Fibroblast of the aortic adventitia (primary cell): ENCODE data around the gene SGK1. TPM values are rescaled to one million over a fixed set of nuclear protein-coding genes. Genes with fewer than 3 reads are reported as not detected.
"Not testable (repeated sequence)": the region's sequence is repeated elsewhere in the genome, so short reads cannot be mapped to it uniquely, and the experiment has no call there.

Experiments used
- DNase-seq: peaks from one replicate; pipeline ENCODE4 v3.0.0-alpha.2; 2010; ENCODE audit warnings: low read depth
- H3K4me3 ChIP-seq: 2 replicates; pipeline ENCODE4 v1.5.1; 2011; ENCODE audit warnings: low read depth, mild to moderate bottlenecking, control low read depth, low read length, moderate library complexity
- total RNA-seq: library from RNA; depleted of rRNA; stranded (reverse); fragments of >200 nt; gene quantifications from 2 replicates; pipeline ENCODE4 v1.2.3, GENCODE V29; 2012; ENCODE audit warnings: low replicate concordance
- TF ChIP-seq, protein P1 (sequence below): IDR thresholded peaks from 2 replicates; pipeline ENCODE4 v1.5.1; 2011; ENCODE audit warnings: mild to moderate bottlenecking, low read length, control low read depth, inconsistent platforms; ENCODE audit not compliant: insufficient read depth

Gene SGK1
- total RNA-seq, 1 donor: 63.2 TPM

GRCh38 chr6:134261766-134262165 lies 56.1 kb downstream of the SGK1 start:
- H3K4me3 ChIP-seq: no peak overlapping the region
- DNase-seq: no peak
- TF ChIP-seq, protein P1, sequence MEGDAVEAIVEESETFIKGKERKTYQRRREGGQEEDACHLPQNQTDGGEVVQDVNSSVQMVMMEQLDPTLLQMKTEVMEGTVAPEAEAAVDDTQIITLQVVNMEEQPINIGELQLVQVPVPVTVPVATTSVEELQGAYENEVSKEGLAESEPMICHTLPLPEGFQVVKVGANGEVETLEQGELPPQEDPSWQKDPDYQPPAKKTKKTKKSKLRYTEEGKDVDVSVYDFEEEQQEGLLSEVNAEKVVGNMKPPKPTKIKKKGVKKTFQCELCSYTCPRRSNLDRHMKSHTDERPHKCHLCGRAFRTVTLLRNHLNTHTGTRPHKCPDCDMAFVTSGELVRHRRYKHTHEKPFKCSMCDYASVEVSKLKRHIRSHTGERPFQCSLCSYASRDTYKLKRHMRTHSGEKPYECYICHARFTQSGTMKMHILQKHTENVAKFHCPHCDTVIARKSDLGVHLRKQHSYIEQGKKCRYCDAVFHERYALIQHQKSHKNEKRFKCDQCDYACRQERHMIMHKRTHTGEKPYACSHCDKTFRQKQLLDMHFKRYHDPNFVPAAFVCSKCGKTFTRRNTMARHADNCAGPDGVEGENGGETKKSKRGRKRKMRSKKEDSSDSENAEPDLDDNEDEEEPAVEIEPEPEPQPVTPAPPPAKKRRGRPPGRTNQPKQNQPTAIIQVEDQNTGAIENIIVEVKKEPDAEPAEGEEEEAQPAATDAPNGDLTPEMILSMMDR: no peak

GRCh38 chr6:134258849-134259306 lies 59.0 kb downstream of the SGK1 start:
- DNase-seq: no peak
- TF ChIP-seq, protein P1: no peak
- H3K4me3 ChIP-seq: no peak overlapping the region

DNA sequence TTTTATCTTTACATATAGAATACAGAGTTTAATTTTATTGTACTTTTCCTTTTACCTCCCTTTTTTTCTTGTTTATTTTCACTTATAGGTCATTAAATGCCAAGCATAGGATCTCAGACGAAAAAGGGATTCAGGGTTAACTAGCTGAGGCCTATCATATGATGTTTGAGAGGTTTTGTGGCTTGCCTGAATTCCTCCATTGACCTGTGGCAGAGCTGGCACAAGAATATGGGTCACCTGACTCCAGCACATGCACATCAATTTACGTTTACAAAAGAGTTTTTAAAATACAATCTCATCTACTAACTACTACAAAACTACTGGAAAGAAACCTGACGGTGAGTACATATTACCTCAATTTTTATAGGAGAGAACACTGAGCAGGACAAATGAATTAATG lies 60.4 kb downstream of the SGK1 start:
- no peak overlapping the region for H3K4me3 ChIP-seq
- no peak for DNase-seq
- TF ChIP-seq, protein P1: no peak

DNA sequence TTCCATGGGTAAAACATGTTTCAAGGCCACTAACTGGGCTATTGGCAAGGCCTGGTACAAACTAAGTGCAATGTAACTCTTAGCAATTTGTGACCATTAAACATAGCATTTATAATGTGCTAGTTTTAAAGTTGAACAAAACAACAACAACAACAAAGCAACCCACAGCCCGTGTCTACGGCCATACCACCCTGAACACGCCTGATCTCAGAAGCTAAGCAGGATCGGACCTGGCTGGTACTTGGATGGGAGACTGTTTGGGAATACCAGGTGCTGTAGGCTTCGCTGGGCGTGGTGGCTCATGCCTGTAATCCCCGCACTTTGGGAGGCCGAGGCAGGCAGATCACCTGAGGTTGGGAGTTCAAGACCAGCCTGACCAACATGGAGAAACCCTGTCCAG lies 61.0 kb downstream of the SGK1 start:
- TF ChIP-seq, protein P1: no peak
- H3K4me3 ChIP-seq: no peak overlapping the region
- DNase-seq: no peak

- DNase-seq, H3K4me3 ChIP-seq: not testable (repeated sequence)
Measured at GRCh38 chr6:134255280-134255679, 62.6 kb downstream of the SGK1 start.

DNA sequence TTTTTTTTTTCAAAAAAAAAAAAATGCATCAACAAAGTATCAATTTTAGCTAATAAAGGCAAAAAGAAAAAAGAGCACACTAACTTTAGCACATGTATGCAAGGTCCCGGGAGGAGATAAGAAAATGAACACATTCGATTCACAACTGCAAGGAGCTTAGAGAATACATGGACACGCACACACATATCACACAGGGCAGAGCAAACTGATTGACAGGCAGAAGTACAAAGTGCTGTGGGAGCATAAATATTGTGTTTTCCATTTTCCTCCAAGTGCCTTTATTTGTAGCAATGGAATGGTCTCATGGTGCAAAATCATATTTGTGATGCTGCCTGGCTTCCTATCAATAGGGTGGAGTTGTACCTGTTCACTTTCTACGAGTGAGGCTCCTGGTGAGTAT lies 63.8 kb downstream of the SGK1 start:
- H3K4me3 ChIP-seq: no peak overlapping the region
- TF ChIP-seq, protein P1: no peak
- no peak for DNase-seq

GRCh38 chr6:134253681-134254080 lies 64.2 kb downstream of the SGK1 start:
- DNase-seq: peak; percentile 46
- no peak overlapping the region for H3K4me3 ChIP-seq
- TF ChIP-seq, protein P1: no peak

DNA sequence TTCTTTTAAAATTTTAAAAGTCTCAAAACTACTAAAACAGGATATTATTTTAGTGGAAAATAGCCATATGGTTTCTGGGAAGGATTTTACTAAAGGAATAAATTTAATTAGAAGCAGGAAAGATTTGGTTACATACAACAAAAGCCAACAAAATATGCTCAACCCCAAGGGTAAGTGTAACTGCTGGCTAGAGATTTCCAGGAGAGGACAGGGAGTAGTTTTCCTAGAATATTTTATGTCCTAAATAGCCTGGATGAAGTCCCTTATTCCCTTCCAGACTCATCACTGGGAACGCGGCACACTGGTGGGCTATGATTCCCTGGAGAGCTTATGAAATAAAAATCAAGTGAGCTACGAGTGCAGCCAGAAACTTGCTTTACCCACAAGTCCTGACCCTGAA lies 66.6 kb downstream of the SGK1 start:
- no peak overlapping the region for H3K4me3 ChIP-seq
- TF ChIP-seq, protein P1: no peak
- no peak for DNase-seq
